AG09319 (cell line): ENCODE data around the gene KCNAB2.

Source experiments
- DNase-seq: peaks from one replicate; pipeline ENCODE4 v3.0.0-alpha.2; 2010; ENCODE audit warnings: low read depth; ENCODE audit errors: extremely low read depth
- CTCF ChIP-seq: IDR thresholded peaks from 2 replicates; pipeline ENCODE4 v1.5.1; 2011; ENCODE audit warnings: low read depth, mild to moderate bottlenecking, inconsistent platforms, low read length, moderate library complexity

Gene KCNAB2

GRCh38 chr1:6000444-6001288 is 45.0 kb upstream of the KCNAB2 start:
- no peak for DNase-seq
- no peak for TF ChIP-seq CTCF

- DNase-seq = no peak
These were observed 43.6 kb upstream of the KCNAB2 start for GRCh38 chr1:6001992-6002576.

GRCh38 chr1:6002714-6003501 is 42.8 kb upstream of the KCNAB2 start:
- no peak for DNase-seq
- no peak for TF ChIP-seq CTCF

More at GRCh38 chr1:6001992-6002576, 43.6 kb upstream of the KCNAB2 start:
- no peak for TF ChIP-seq CTCF

GRCh38 chr1:6003568-6004411 is 41.9 kb upstream of the KCNAB2 start:
- no peak for TF ChIP-seq CTCF
- DNase-seq = no peak

GRCh38 chr1:6004412-6005123 is 41.1 kb upstream of the KCNAB2 start:
- TF ChIP-seq CTCF = no peak
- DNase-seq = no peak

- TF ChIP-seq CTCF = no peak
- DNase-seq = no peak
These were observed 40.3 kb upstream of the KCNAB2 start for GRCh38 chr1:6005276-6005917.
